Fibroblast of upper back skin (primary cell): ENCODE results near the gene TFIP11.

Experiments
- DNase-seq: peaks from one replicate; pipeline ENCODE4 v3.0.0-alpha.2; 2013

The TFIP11 gene

DNA sequence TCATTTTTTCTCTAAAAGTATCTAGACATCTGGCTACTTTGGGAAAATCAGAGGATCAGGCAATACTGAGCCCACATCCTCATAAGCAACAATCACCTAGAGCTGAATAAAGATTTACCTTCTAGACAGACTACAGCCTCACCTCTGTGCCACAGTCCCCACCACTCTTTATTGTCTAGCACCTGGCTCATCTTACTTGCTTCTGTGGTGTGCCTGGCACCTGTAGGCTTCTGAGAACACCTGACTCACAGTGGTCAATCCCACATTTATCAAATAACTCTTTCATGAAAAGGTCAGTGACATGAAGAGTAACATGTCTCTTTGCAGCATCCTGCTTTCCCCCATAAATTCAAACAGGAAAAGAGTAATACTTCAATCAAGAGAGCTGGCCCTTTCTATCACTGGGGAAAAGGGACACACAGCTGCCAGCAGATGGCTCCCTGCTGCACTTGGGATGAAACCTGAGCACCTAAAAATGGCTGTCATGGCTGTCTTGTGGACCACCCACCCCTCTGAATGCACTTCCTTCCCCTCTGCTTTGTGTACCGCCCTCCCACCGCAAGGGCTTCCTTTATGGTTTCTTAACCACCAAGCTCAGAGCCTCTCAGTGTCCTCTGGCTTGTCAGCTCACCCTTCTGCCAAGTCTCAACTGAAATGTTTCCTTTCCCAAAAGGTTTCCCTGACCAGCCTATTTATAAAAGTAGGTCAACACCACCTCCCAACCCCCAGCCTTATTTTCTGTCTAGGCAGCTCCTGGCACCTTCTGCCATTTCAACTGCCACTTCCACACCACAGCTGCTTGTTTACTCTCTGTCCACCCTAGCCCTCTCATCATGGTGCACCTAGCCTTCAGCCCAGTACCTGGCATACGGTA, 9.3 kb downstream of the TFIP11 start:
- DNase-seq = peak; percentile 57

DNA sequence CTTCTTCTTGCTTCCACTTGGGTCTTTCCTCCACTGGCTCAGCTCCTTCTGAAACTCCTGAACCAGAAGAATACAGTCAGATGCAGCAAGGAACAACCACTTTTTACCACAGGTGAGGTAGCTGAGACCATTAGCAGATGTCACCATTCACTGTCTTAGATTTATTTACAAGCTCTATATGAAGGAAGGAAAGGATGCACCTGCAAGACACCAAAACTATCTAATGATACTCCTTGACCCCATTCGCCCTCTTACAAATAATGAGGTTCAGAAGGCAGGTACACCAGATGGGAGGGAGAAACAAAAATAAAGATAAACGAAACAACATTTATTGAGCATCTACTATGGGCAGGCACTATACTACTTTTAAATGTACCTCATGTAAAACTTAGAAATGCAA, 10.3 kb downstream of the TFIP11 start:
- no peak for DNase-seq

- no peak for DNase-seq
Observed at GRCh38 chr22:26499188-26499703, 13.0 kb downstream of the TFIP11 start.

GRCh38 chr22:26496456-26496855, 15.8 kb downstream of the TFIP11 start:
- no peak for DNase-seq

DNA sequence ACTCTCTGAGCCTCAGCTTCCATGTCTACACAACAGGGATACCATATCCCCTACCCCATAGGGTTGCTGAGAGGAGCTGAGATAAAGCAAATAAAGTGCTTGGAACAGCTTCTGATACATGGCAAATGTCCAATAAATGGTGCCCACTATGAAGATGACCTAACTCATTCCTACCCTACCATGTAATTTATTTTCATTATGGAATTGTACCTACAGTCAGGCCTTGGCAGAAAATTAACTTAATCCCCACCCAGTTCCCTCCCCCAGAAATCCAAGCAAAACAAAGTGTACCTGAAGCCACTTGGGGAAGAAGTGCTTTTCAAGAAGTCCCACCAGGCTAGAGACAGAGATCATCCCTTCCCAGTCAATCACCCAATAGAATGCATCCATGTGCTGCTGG, 17.8 kb downstream of the TFIP11 start:
- DNase-seq = no peak

- no peak for DNase-seq
Observed at GRCh38 chr22:26492220-26492619, 20.1 kb downstream of the TFIP11 start.

- DNase-seq = no peak
Observed at GRCh38 chr22:26489447-26490036, 22.7 kb downstream of the TFIP11 start.

GRCh38 chr22:26487996-26488395, 24.3 kb downstream of the TFIP11 start:
- no peak for DNase-seq

DNA sequence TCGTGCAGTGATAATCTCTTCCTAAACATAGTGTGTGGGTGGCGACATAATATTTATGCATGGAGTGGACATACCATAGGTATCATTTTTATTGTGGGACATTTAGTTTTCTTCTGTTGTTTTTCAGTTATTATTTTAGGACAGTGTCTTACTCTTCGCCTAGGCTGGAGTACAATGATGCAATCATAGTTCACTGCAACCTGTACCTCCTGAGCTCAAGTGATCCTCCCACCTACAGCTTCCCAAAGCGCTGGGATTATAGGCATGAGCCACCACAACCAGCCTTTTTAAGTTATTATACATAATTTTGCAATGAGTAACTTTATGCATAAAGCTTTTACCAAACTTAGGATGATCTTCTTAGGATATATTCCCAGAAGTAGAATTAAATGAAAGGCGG, 25.9 kb downstream of the TFIP11 start:
- DNase-seq = no peak

GRCh38 chr22:26485806-26486390, 26.4 kb downstream of the TFIP11 start:
- no peak for DNase-seq

DNA sequence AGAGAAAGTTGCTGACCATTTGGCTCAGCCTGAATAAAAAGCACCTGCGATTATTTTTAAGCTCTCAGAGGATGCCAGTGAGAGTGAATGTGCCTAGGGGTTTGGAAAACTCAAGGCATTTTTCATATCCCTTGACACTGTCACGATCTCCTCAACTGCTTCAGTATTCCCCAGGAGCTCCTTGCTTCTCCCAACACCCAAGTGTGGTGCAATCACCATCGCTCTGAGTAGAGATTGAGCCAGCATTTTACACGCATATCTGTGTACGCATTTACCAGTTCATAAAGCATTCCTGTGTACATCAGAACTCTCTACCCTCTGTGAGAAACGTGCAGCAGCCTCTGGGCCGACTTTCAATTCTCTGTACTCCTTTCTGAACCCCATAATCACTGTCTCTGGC, 27.3 kb downstream of the TFIP11 start:
- no peak for DNase-seq

- no peak for DNase-seq
Observed at GRCh38 chr22:26484360-26484706, 27.9 kb downstream of the TFIP11 start.

GRCh38 chr22:26483439-26484359, 28.6 kb downstream of the TFIP11 start, which contains the start of the genes HPS4 and SRRD:
HPS4 (minus strand) TSS chr22:26483783; CDS start chr22:26481762, 2,021 bp downstream.
SRRD (plus strand) TSS chr22:26483877; CDS start chr22:26483891, 14 bp downstream.
- DNase-seq = peak; percentile 85

- DNase-seq = no peak
Observed at GRCh38 chr22:26483043-26483438, 29.2 kb downstream of the TFIP11 start.

GRCh38 chr22:26482161-26482560, 30.1 kb downstream of the TFIP11 start:
- DNase-seq = no peak

DNA sequence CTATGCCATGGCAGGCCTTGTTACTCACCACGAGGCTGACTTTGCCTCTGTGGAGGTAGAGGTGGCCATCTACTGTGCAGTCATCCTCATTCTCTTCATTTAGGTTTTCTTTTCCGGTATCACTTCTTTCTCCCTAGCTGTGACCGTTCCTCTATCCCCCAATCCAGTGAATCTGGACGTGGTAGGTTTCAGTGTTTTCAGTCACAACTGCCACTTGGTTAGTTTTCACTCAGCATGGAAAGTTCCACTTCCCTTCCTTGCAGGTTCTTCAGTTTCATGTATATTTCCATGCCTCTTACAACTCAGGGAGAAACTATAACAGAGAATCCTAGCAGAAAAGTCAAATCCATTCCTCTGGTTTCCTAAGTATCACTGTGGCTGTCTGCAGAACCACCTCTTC, 30.6 kb downstream of the TFIP11 start:
- DNase-seq = no peak

DNA sequence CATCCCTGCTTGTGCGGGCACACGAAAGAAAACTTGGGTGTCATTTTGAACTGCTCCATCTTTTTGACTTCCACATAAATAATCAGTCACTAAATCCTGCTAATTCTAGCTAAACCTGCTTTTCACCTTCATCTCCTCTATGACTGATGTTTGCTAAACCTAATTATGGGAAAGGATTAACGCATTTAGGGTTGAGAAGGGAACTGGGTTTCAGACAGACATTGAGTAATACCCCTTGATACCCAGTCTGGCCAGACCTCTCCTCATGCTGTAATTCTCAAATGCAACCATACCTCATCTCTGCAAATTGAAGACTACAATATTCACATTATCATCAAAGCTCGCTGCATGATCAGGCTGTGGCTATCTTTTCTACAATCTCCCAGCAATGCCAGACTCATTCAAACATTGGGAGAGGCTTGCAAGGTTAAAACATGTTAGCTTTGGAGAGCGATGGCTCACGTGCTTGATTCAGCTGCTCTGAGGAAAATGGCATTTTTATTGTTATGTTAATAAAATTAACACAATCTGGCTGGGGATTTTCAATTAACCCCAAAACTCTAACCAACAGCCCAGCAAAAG, 31.1 kb downstream of the TFIP11 start:
- DNase-seq = no peak

GRCh38 chr22:26480611-26480932, 31.7 kb downstream of the TFIP11 start:
- DNase-seq = no peak

DNA sequence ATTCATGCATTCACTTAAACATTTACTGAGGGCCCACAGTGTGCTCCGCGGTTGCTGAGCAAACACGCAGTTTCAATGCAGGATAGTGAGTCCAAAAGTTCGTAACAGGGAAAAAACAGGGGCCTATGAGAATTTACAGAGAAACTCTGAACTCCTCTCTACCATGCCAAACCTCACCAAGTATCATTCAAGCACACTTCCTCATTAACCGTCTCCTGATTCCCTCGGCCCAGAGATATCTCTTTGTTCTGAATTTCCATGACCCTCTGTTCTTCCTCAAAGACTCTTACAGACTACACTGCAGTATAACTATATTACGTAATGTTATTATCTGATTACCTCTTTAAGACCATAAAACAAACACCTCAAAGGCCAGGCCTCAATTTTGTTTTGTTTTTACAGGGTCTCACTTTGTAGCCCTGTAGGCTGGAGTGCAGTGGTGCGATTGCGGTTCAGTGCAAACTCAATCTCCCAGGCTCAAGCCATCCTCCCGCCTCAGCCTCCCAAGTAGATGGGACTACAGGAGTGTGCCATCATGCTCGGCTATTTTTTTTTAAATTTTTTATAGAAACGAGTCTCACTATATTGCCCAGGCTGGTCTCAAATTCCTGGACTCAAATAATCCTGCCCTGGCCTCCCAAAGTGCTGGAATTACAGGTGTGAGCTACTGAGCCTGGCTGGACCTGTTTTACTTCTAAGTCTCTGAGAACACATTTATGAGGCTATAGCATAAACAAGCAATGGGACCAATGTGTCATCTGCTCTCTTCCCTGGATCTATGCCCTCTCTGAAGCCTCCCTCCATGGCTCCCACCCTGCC, 32.3 kb downstream of the TFIP11 start:
- DNase-seq = no peak

DNA sequence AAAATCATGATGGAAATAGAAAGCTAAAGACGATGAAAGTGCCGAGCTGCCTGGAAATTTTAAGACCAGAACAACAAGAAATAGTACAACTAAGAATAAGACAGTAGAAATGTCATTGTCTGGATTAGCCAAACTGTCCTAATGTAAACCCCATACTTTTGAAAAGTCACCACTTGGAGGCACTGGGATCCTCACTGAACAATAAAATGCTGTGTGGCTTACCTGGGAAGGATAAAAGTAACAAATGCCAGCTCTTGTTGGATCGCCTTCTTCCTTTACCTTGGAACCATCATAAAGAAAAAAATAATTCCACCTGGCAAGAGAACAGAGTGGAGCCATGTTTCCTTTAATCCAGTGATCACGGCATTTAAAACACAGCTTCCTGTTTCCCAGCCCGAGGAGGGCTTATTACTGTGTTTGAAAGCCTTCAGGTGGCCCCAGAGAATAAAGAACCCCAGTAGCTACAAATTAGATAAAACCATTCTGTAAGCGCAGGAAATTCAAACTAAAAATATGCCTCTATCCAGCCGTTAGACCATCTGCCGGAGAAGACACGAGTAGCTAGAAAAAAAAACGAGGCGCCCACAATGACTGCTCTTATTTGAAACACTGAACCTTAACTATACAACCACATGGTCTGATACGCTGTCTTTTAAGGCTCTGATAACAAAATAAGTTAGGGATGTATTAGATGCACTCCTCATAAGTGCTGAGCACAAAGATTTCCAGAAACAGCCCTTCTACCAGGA, 33.1 kb downstream of the TFIP11 start:
- DNase-seq = no peak

DNA sequence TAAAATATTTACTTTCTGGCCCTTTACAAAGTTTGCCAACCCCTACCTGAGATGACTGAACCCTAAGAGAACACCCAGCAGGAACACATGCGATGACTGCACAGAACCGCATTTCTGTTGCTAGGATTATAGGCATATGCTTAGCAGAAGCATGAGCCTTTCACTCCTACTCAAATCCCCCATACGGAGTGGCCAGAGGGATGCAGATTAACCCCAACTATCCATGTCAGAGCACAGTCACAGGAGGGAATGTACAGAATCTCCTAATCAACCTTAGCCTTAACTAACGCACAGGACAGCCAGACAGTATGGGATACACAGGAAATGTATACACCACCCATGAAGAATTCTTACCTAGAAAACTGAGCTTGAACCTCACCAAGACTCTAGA, 34.9 kb downstream of the TFIP11 start:
- DNase-seq = no peak
